H4 (cell line): Measurements from ENCODE around the gene TBC1D22A. TPM values are rescaled to one million over a fixed set of nuclear protein-coding genes. Genes with fewer than 3 reads are reported as not detected.

ENCODE experiments used
- DNase-seq: peaks from one replicate; pipeline ENCODE4 v3.0.0-alpha.2; 2015; ENCODE audit warnings: low spot score
- total RNA-seq: library from RNA; depleted of rRNA; stranded (reverse); fragments of >200 nt; shearing (Covaris generic); gene quantifications from 2 replicates; pipeline ENCODE4 v1.2.3, GENCODE V29; 2014

The TBC1D22A gene
- total RNA-seq, 1 experiment from 2014 or later = 8.6 TPM

DNA sequence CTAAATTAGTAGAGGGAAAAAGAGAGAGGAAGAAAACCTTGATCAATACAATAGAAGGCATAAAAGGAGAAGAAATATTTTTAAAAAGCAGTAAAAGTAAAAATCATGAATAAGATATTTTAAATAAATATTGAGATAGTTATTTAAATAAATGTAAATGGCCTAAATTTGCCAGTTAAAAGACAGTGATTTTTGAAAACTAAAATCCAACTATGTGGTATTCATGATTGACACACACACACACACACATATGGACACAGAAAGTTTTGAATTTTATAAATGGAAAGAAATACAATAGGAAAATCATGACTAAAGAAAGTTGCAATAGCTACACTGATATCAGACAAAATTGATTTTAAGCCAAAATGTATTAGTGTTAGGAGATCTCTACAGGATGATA is 313.1 kb downstream of the TBC1D22A start:
- no peak for DNase-seq

DNA sequence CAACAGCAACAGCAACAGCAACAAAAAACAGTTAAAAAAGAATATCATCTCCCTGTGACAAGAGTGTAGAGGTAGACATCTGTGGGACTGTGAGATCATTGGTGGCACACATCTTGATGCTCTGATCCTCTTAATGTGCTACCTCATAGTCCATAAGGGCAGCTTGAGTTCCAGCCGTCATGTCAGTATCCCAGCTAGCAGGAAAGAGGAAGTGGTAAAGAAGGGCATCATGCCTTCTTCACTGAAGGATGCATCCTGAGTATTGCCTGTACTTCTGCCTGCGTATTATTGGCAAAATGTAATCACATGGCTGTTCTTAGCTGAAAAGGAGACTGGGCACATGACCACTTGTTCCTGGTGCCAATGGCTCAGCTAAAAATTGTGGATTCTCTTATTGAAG is 314.3 kb downstream of the TBC1D22A start:
- no peak for DNase-seq

DNA sequence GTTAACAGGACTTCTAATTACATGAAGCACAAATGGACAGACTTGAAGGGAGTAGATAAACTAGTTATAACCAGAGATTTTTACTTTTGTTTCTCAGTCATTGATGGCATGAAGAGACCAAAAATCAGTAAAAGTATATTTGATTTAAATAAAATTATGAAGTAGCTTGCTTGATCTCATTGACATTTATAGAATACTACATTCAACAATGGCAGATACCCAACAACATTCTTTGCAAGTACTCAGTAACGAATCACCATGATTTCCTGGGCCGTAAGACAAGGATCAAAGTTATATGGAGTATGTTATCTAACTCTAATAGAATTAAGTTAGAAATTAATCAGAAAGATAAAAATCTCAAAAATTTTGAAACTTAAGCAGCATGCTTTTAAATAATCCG is 317.6 kb downstream of the TBC1D22A start:
- DNase-seq = no peak

DNA sequence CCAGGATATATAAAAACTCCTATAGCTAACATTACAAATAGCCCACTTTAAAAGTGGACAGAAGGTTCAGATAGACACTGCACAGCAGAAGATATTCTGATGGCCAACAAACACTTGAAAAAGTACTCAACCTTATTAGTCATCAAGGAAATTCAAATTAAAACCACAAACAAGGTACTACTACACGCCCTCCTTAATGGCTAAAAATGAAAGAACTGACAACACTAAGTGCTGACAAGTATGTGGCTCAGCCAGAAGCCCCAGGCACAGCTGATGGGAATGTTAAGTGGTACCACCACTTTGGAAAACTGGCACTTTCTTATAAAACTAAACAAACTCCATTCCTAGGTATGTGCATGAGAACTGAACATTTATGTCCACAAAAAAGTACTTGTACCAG is 320.1 kb downstream of the TBC1D22A start:
- DNase-seq = no peak

DNA sequence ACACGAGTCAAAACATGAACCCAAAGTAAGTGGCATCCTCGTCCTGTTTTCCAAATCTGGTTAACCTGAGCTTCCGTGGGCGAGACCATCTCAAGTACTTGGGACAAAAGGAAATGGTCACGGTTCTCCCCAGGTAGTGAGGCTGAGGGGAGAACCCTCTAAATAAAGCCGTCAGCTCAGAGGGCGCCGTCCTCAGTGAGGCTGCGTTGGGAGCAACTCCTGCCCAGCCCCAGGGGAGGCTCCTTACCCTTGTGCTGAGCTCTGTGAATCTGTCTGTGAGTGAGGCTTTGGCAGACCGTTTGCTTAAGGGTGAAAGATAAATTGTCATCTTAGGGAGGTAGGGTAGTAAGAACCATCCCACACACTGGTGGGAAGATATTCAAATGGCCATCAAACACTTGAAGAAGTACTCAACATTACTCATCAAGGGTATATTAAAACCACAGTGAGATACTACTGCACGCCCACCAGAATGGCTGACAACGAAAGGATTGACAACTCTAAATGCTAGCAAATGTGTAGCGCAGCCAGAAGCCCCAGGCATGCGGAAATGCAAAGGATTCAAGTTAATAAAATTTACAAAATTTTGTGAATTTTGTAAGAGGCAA is 321.0 kb downstream of the TBC1D22A start:
- no peak for DNase-seq

DNA sequence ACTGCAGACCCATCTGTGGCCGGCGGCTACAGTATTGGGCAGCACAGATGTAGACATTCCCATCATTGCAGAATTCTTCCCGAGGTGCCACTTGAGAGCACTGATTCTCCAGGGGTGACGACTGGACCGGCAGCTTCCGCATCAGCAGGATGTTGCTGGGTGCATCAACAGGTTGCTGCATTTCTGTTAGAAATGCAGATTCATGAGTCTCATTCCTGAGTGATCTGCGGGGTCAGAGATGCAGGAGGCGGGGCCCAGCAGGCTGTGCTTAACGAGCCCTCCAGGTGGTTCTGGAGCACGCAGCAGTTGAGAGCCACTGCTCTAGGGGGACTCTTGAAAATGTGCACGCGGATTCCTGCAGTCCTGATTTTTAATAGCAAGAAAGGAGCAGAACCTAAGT is 321.8 kb downstream of the TBC1D22A start:
- no peak for DNase-seq

DNA sequence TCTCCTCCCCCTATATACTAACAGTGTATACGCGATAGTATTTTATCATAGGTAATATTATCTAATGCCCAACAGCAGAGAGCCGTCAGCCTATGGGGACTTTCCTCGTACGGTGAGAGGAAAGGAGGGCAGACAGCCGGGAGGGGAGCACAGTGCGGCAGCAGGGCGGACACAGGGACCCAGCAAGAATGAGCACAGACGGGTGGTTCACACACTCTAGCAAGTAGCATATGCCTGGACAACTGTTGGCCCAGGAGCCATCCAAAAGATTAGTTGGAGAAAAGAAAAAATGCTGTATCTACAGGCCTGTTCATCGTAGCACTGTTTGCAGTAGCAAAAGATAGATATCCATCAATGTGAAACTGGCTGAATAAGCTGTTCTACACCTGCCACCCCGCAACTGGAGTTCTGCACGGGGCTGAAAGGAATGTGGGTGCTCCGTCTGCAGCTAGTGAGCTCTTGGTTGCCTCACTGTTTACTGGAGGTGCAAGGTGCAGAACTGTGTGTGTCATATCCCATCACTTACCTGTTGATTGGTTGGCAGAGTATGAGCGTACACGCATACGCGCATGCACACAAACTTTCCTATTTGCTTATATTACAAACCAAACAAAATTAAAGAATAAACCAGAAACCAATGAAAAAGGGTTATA is 324.3 kb downstream of the TBC1D22A start:
- DNase-seq = no peak

DNA sequence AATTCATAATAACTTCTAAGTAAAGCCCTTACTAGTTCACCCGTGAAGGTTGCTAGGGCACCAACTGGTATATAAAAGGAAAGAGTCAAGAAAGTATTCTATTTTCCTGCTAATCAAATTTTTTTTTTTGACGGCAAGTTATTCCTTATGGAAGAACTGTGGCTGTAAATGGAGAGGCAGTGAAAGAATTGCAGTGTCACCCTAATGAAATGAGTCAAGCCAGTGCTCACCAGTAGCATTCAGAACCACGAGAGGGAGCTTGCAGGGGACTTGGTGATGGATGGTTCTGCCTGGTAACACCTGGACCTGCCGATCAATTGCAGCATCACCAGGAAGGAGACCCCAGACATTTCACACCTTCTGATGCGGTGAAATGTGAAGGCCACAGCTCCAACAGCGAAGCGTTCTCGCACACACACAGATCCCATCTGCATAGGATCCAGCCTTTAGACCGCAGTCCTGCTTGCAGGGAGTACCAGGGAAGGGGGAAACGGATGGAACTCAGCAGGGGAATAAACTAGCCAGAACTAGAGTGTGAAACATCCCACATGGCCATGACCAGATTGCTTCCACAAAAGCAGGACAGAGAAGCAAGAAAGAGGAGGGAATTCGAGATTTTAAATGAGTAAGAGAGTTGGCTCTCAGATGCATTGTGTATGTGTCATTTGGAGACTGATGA is 326.2 kb downstream of the TBC1D22A start:
- no peak for DNase-seq

DNA sequence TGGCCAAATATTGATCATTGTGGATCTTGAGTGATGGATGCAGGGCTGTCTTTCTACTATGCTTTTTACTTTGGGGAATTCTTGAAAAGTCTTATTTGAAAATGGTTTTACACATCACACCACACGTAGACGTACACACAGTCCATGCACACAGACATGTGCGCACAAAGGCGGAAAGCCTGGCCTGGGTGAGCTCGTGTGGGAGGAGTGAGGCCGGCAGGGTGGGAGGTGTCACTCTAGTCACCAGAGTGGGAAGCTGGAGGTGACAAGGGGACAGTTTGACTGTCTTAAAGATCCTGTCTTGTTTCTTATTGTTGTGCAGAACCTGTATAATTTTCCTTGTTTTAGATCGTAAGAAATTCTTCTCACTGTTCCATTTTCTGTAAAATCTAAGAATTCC is 326.9 kb downstream of the TBC1D22A start:
- no peak for DNase-seq

DNA sequence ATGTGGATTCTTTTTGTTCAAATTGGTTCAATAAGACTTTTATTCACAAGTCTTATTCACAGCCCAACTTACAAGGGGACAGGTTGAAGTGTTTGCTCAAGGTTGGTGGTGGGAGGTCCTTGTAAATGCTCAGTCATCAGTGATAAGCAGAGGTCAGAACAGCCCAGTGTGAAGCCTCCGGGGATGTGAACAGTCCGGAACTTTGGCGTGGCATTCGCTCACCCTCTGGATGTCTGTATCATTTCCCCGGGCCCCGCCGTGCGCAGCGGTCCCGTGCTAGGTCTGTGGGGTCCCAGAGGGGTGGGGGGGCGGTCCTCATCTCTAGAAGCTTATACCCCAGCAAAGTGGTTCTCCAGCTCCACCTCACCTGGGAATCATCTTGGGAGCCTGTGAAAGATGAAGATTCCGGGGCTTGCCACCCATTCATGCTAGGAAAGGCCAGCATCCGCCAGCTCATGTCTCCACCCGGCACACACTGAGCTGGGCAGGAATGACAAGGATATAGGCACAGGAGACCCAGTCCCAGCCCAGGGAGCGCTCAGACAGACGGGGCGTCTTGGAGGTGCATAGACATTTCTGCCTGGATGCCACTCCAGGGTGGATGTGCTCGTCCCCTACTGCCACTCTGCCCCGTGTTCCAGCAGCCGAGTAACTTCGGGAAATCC is 327.5 kb downstream of the TBC1D22A start:
- no peak for DNase-seq

DNA sequence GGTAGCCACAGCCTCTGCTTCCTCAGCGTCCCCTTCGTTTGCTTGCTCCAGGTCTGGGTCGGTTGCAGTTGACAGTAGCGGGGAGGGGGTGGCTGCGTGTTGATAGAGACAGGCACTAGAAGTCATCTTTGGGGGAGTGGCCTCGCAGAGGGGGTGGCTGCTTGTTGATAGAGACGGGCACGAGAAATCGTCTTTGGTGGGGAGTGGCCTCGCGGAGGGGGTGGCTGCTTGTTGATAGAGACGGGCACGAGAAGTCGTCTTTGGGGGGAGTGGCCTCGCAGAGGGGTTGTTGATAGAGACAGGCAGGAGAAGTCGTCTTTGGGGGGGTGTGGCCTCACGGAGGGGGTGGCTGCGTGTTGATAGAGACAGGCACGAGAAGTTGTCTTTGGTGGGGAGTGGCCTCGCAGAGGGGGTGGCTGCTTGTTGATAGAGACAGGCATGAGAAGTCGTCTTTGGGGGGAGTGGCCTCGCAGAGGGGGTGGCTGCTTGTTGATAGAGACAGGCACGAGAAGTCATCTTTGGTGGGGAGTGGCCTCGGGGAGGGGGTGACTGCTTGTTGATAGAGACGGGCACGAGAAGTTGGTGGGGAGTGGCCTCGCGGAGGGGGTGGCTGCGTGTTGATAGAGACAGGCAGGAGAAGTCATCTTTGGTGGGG is 328.3 kb downstream of the TBC1D22A start:
- no peak for DNase-seq

DNA sequence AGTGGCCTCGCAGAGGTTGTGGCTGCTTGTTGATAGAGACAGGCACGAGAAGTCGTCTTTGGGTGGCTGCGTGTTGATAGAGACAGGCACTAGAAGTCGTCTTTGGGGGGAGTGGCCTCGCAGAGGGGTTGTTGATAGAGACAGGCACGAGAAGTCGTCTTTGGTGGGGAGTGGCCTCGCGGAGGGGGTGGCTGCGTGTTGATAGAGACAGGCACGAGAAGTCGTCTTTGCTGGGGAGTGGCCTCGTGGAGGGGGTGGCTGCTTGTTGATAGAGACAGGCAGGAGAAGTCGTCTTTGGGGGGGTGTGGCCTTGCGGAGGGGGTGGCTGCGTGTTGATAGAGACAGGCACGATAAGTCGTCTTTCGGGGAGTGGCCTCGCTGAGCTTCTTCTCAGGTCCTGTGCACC is 328.8 kb downstream of the TBC1D22A start:
- DNase-seq = no peak

DNA sequence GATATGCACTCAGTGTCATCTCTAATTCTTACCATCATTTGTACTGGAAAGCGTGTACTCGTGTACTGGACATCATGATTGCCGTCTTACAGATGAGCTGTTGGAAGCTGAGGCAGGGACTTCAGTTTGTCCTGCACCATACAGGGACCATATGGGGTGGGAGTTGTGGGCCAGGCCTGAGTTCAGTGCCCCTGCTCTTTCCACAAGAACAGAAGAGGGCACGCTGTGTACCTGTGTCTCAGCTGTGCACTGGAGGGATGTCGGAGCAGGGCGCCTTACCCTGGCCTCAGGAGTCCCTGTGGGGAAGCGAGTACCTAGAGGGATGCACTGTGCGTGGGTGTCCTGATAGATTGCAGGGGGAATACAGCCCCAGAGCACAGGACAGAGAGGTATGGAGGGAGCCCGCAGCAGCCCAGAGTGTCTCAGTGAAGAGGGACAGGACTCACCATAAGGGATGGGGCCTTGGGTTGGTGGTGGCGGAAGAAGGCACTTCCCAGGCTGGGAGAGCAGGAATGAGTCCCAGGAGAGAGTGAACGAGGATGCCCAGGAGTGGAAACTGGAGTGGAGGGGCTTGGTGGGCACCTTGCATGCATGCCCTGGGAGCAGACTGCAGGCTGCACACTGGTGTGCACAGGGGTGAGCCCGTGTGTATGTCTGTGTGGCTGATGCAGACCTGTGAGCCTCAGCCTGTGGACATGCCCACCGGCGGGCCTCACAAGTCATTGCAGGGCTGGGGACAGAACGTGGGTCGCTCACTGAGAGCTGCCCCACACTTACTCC is 329.7 kb downstream of the TBC1D22A start:
- DNase-seq = no peak

DNA sequence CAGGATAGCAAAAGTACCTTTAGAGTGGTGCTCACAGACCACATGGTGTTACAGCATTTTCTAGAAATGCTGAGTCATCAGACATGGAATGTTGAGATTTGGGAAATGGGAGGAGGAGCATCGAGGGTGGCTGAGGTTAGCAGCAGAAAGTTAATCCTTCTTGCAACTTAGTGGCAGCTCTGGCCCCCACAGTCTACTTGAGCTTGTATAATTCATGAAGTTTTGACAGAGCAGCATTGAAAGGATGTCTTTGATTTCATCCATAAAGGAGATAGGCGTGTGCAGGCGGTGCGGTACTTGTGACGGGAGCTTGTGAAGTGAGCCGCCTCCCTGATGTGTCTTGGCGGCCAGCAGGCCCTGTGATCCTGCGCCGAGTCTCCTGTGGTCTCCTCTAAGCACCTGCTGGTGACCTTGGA is 330.5 kb downstream of the TBC1D22A start:
- DNase-seq = peak; percentile 39

DNA sequence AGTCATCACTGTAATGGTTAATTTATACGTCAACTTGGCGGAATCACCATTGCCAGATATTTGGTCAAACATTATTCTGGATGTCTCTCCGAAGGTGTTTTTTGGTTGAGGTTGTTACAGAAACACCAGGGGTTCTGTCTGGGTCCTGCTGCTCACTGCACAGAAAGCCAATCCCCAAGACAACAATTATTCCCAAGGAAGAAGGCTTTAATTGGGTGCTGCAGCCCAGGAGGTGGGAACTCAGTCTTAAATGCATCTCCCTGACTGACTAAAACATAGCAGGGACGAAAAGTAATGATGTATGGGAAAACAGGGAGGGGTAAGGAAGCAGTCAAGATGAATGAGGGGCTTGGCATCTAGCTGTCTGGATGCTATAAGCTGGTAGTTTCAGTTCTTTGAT is 331.3 kb downstream of the TBC1D22A start:
- DNase-seq = no peak

DNA sequence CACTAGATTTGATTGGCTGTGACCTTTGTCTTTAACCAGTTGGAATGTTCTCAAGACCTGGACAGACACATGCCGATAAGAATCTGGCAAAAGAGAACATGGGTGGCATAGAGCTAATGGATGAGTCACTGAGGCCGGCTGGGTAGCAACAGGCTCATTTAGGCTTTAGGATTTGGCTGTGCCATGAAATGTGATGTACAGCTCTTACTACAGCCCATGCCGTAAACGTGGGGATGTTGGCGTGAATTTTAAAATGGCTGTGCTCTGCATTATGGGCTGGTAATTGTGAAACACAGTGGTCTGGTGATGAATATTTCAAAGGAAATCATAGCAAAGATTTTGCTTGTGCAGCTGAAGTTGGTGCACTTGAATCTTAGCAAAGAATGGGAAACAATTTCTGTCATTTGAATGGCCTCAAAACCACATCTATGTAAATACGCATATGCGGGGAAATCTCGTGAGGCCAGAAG is 332.4 kb downstream of the TBC1D22A start:
- no peak for DNase-seq

DNA sequence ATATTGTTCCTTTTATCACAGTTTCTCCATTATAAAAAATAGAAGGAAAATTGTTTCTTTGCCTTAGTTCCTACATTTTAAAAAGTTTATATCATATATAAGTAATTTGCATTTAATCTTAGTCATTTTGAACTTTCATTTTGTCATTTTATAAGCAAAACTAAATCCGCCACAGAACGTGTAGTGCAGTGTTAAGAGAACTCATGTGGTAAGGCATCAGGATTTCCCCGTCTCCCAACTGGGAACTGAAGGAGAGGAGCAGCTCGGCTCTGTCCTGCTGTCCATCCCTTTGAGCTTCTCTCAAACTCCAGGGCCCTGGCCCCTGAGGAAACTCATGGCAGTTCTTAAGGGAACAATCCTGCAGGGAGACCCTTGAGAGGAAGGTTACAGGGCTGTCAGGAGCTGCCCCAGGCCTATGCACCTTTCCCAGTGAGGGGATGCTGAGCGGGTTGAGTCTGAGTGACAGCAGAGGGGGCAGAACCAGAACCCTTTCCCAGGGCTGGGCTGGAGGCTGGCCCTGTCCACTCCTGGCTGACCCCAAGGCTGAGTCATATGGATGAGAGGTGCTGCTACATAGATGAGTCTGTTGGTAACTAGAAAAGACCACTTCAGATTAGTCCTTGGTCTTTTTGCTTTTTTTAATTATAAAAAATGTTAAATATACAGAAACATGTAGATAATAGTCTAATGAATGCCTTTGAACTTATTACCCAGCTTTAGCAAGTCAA is 333.1 kb downstream of the TBC1D22A start:
- DNase-seq = no peak

DNA sequence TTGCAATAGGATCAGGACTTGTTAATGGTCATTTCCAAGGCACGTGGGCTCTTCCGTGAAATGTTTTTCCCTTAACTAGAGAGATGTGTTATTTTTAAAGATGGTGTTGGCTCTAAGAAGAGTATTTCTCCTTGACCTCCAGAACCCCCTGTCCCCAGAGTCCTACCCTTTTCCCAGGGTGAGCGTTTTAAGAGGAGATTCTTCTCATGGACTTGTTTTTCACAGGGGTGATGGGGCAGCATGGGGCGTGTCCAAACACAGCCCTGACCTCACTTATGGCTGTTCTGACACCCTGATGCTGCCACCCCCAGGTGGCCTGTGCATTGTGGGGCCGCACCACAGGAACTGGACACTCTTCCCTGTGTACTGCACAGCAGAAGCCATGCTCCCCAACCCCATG is 335.7 kb downstream of the TBC1D22A start:
- DNase-seq = no peak

DNA sequence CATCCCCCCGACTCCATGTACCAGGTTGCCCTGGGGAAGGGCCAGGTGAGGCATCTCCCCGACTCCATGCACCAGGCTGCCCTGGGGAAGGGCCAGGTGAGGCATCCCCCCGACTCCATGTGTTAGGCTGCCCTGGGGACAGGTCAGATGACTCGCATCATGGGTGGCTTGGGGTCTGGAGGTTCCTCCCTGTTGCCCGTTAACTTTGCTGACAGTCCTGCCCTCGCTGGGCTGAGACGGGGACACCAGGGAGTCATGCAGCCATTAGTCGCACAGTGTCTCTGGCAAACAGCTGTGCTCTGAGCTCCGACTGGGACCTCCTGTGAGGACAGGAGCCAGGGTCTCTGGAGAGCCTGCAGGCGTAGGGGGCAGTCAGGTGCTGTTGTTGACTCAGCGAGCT is 336.1 kb downstream of the TBC1D22A start:
- no peak for DNase-seq

DNA sequence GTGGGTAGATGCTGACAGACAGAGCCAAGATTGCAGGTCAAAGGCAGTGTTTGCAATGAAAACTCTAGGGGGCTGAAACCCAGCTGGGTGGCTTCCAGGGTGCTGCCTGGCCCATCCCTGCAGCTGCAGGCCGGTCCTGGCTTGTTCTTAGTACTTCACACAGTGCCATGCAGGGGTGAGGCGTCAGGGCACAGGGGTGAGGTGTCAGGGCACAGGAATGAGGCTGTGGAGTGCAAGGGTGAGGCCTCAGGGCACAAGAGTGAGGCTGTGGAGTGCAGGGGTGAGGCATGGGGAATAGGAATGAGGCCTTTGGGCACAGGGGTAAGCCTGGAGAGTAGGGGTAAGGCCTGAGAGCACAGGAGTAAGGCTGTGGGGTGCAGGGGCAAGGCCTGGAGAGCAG is 337.6 kb downstream of the TBC1D22A start:
- no peak for DNase-seq
